ENCODE measurements around the gene THNSL1. TPM values are rescaled to one million over a fixed set of nuclear protein-coding genes. Genes with fewer than 3 reads are reported as not detected.

THNSL1 gene
- total RNA-seq, 1 experiment from 2014 or later, result 5.5 TPM

DNA sequence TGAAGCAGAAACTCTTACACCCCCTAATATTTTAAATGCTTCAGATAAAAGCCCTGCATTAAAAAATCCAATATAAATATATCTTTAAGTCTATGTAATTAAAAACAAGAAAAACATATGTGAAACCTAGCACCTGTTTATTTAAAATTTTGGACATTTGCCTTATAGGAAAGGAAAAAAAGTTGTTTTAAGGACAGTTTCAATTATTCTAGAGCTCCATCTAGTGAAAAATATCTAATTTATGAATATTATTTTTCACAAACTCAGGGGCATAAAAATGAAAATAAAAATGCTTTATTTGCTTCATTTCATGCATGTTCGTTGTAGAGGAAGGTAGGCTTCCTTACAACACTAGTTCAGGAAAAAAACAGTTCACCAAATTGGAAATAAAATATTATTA lies 26.5 kb upstream of the THNSL1 start:
- ChIA-PET CTCF (no interaction called here), POLR2A (interaction anchor here (0.6 kb wide), 1 partner anchor 86 kb away, joined by 5 read pairs; no protein-coding TSS in a partner anchor)

GRCh38 chr10:24991298-24991697 lies 25.1 kb upstream of the THNSL1 start:
- no peaks in the 10 kb centered on the region; the same call in 1 of the 2 replicates for H3K27me3 Mint-ChIP-seq (ENCODE audit: low read depth)
- no peak overlapping the region for H3K4me3 Mint-ChIP-seq
- DNase-seq (ENCODE audit: low spot score) (no peak), ATAC-seq (no peak)
- peak overlapping the region; percentile 38; the same call in 1 of the 2 replicates for H3K27ac Mint-ChIP-seq
- no peak for TF ChIP-seq NFATC4 (CRISPR knock-in tag; IDR thresholded peaks at IDR 0.05)
- no peak for TF ChIP-seq CTCF (IDR thresholded peaks at IDR 0.05)
- TF ChIP-seq ZNF219 (CRISPR knock-in tag; IDR thresholded peaks at IDR 0.05; ENCODE audit: borderline replicate concordance), result no peak
- TF ChIP-seq, protein P1, sequence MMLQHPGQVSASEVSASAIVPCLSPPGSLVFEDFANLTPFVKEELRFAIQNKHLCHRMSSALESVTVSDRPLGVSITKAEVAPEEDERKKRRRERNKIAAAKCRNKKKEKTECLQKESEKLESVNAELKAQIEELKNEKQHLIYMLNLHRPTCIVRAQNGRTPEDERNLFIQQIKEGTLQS (CRISPR knock-in tag; conservative IDR thresholded peaks at IDR 0.05), result no peak
- TF ChIP-seq ZSCAN18 (CRISPR knock-in tag; IDR thresholded peaks at IDR 0.05), result no peak
- TF ChIP-seq, protein P2, sequence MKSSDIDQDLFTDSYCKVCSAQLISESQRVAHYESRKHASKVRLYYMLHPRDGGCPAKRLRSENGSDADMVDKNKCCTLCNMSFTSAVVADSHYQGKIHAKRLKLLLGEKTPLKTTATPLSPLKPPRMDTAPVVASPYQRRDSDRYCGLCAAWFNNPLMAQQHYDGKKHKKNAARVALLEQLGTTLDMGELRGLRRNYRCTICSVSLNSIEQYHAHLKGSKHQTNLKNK (CRISPR knock-in tag; IDR thresholded peaks at IDR 0.05), result no peak
- no peak for TF ChIP-seq MYBL2 (CRISPR knock-in tag; IDR thresholded peaks at IDR 0.05)
- no peak for TF ChIP-seq EMX1 (CRISPR knock-in tag; IDR thresholded peaks at IDR 0.05)
- no peaks in the 10 kb centered on the region for H3K4me1 Mint-ChIP-seq
- no peaks in the 10 kb centered on the region for H3K9me3 Mint-ChIP-seq
- ChIA-PET POLR2A (no interaction called here), CTCF (no interaction called here)
- H3K36me3 Mint-ChIP-seq, result no peaks in the 10 kb centered on the region

More for the DNA sequence above, 26.5 kb upstream of the THNSL1 start:
- Mint-ChIP-seq H3K4me3 (no peak overlapping the region), H3K36me3 (no peaks in the 10 kb centered on the region), H3K27ac (no peak overlapping the region), H3K9me3 (no peaks in the 10 kb centered on the region), H3K27me3 (ENCODE audit: low read depth) (no peaks in the 10 kb centered on the region; the same call in 1 of the 2 replicates), H3K4me1 (no peaks in the 10 kb centered on the region)
- no peak for TF ChIP-seq E2F1 (CRISPR knock-in tag; IDR thresholded peaks at IDR 0.05)
- TF ChIP-seq ESRRA (CRISPR knock-in tag; IDR thresholded peaks at IDR 0.05; ENCODE audit: borderline replicate concordance), result no peak
- no peak for TF ChIP-seq HMGXB4 (CRISPR knock-in tag; IDR thresholded peaks at IDR 0.05)
- no peak for TF ChIP-seq CDX4 (CRISPR knock-in tag; IDR thresholded peaks at IDR 0.05; ENCODE audit: borderline replicate concordance)
- TF ChIP-seq ZNF532 (CRISPR knock-in tag; IDR thresholded peaks at IDR 0.05; ENCODE audit: borderline replicate concordance), result no peak
- TF ChIP-seq SMAD3 (CRISPR knock-in tag; IDR thresholded peaks at IDR 0.05; ENCODE audit: borderline replicate concordance), result no peak
- TF ChIP-seq ETV6 (CRISPR knock-in tag; IDR thresholded peaks at IDR 0.05), result no peak
- no peak for ATAC-seq
- no peak for DNase-seq (ENCODE audit: low spot score)

Data from WTC11 (cell line).